Inflammatory macrophage treated with lipopolysaccharide for 1 hour (primary cell): ENCODE results near the gene RAB14.
"Not testable (repeated sequence)": the region's sequence is repeated elsewhere in the genome, so short reads cannot be mapped to it uniquely, and the experiment has no call there.

Experiments
- DNase-seq, 2 donors: peaks; one replicate each; pipeline ENCODE4 v3.0.0-alpha.2; 2020 to 2022

The RAB14 gene

GRCh38 chr9:121189006-121189405 lies 12.7 kb downstream of the RAB14 start:
- DNase-seq: no peak

- DNase-seq: no peak
These were observed 13.9 kb downstream of the RAB14 start for GRCh38 chr9:121187636-121188305.

DNA sequence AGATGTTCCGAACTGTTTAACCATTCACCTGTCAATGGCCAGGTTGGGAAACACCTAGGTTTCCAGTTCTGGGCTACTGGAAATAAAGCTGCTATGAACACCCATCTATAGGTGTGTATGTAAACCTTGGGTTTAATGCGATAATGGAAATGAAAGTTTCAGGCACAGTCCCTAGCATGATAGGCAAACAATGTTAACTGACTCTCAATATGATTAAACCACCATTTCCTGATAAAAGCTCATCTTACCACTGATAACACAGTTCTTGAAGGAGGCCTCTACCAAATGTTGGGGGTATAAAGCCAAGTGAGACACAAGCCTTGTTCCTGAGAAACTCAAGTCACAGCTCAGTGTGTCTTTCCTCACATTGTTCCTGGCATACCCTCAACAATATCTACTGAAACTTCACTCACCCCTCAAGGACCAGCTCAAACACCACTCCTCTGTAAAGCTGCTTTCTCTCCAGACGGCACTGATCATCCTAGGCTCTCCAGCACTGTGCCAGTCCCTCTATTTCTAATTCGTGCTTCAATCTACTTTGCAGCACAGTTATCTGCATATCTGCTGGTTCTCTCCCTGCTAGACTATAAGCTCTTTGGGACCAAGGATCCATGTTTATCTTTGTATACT lies 15.8 kb downstream of the RAB14 start:
- DNase-seq: no peak

DNA sequence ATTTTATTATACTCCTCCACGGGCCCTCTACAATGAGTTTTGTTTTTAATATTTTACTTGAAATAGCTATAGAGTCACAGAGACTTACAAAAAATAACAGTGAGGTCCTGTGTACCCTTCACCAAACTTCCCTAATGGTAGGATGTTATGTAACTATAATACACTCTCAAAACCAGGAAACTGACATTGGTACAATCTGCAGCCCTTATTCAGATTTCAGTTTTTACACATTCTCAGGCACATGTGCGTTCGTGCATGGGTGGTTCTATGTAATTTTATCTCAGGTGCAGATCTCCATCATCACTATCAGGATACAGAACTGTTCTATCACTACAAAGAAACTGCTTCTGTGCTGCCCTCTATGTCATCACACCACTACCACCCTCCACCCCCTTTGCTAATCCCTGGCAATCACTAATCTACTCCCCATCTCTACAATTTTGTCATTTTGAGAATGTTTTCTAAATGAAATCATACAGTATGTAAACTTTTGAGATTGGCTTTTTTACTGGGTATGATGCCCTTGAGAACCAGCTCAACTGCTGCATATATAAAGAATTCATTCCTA lies 16.4 kb downstream of the RAB14 start:
- no peak for DNase-seq

- no peak for DNase-seq
These were observed 17.2 kb downstream of the RAB14 start for GRCh38 chr9:121184463-121184862.

DNA sequence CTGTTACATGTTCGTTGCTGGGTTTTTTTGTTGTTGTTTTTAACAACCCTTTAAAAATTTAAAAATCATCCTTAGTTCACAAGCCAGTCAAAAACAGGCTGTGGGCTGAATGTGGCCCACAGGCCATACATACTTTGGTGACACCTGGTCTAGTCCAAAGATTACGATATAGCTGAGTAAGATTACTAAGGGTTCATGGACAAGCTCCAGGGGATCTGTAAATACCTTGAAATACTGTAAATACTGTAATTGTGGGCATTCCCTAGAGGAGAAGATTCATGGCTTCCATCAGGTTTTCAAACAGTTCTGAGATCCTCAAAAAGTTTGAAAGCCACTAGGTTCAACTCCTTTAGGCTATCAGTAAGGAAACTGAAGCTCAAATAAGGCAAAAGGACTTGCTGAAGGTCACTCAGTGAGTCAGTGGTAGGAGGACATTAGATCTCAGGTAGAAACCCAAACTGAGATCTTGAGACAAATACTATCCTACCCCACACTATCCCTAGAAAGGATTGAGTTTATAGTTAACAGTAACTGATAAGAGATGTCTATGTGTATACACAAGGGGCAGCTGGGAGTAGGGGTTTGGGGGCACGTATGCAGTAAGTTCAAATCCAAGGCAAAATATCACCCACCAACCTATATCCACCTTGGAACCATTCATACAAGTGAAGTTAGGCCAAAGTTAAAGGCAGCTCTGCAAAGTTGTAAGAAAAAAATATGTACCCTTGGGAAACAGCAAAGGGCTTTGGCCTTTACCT lies 17.8 kb downstream of the RAB14 start:
- no peak for DNase-seq

DNA sequence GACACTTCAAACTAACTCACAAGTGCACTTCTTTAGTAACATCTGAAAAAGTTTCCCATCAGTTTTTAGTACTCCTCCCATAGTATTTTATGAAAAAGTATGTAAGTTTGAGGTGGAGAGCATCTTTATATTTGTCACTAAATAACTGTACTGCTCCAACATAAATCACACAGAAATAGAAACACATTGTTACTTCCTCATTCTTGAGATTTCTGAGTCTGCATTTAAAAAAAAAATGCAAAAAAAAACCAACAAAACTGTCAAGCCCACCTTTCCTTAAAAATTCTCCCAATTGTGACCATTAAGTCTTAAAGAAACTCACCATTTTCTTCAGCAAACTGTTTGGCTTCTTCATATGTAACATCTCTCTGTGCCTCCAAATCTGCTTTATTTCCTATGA lies 18.7 kb downstream of the RAB14 start:
- no peak for DNase-seq

DNA sequence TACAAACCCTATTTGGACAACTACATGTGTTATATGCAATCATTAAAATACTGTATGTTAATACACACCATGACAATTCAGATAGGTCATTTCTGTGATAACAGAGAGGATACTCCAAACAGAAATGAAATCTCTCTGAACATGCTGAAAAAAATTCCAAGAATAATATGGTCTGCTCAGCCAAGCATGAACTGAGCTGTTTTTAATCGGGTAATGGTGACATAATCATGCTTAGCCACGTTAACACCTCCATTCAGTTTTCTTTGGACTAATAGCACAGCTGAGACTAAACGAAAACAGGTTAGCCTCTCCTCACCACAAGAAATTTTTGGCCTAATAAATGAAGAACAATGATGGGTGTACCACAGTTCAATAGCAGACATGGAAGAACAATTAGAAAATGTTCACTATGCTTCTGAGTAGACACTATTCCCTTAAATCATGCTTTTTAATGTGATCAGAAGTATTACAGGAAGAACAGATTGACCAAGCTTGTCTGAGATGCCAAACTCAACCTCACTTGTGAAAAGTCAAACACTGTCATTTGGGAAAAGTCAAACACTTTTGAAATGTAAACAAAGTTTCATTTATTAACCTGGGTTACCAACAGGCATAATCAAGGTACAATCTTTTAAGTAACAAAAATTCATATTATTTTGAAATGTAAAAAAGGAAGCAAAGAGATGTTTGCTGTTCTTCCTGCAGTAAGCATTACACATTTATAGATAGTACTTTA lies 19.4 kb downstream of the RAB14 start:
- no peak for DNase-seq

DNA sequence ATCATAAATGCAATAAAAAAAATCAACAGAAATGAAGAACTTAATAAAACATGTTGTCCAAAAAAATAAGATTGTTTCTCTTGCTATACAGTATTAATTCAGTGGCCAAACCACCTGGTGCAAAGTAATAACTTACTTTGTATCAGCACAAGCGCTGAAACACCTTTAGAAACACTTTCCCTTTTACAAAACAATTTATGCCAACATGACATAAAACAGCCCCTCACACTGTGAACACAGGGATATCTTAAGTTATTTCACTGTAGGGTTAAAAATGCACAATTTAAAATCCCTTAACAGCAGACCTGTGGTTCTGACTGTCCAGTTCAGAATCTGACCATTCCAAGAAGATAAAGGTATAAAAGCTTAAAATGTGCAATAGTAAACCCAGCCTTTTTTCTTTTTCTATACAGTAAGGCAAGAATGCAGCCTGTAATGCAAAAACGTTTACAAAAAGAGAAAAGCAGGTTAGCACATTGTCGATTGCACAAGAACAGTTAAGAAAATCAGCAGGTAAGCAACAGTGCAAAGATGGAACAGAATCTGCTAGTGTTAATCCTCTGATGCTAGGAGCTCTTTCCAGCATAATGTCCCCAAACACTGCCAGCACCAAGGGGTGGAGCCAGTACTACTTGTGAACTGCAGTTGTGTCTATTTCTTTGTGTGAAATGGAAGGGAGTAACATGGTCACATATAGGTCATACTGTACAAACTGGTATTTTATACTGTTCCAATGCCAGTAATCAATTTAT lies 21.6 kb downstream of the RAB14 start:
- no peak for DNase-seq

- DNase-seq: not testable (repeated sequence)
These were observed 22.3 kb downstream of the RAB14 start for GRCh38 chr9:121179373-121179721.

DNA sequence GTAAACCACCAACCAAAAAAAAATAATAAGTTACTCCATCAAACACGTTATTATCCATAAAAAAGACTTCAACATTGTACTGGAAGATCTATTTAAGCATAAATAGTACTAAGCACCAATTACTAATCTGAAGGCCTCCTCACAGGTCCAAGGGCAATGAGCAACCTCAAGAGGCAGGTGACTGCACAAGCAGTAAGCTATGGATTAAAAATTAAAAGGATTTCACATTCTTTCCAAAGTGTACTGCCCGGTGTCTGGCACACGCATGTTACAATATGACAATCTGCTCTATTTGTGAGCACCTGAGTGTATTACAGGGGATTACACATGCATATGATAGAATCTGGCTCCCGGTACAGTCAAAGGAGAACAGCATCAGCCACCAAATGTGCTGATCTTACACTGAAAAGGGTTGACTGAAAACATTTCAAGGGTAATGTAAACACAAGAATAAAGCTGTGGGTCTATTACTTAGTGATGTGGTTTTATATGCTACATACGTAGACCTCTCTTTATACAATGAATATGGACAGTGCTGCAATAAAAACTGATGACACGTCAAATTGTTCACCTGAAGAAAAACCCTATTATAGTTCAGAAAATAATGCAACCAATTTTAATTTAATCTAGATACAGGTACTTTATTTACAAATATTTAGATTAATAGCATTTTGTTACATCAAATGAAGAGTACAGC lies 22.8 kb downstream of the RAB14 start:
- no peak for DNase-seq

GRCh38 chr9:121173501-121173900 lies 28.2 kb downstream of the RAB14 start:
- no peak for DNase-seq

GRCh38 chr9:121172726-121173487 lies 28.8 kb downstream of the RAB14 start:
- DNase-seq: no peak

- DNase-seq: no peak
These were observed 30.4 kb downstream of the RAB14 start for GRCh38 chr9:121171236-121171635.

DNA sequence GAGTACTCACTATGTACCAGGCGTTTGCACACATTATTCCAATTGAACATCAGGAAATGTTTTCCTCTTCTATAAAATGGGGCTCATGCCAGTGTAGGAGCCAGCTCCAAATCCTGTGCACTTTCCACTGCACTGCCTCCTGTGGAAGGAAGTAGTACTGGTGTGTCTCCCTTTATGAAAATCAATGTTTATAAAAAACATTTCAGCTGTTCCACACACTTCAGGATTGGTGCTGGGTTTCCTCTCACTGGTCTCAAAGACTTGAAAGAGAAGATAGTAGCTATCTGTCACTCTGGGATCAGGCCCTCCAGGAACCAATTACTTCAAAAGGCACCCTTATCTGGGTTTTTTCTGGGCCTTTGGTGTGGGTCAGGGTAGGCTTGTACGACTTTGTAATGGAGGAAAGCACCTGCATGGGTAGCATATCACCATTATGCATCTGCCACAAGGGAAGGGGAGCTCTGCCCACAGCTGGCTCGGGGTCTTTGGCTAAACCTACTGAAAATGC lies 32.5 kb downstream of the RAB14 start:
- peak in 1 of 2 donors; percentile 15 for DNase-seq

GRCh38 chr9:121168052-121168451 lies 33.6 kb downstream of the RAB14 start:
- DNase-seq: no peak

DNA sequence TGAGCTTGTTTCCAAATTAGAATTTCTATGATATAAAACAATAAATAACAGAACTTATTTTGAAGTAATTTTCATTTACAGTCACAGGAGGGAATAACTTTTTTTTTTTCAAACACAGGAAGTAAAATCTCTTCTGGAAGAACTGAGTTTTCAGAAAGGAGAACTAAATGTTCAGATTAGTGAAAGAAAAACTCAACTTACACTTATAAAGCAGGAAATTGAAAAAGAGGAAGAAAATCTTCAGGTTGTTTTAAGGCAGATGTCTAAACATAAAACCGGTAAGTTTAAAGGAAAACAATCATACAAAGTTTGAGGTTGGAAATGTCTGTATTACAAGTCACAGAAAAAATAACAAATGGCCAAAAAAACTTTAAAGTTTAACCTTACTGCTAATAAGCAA lies 41.6 kb downstream of the RAB14 start:
- DNase-seq: peak; percentile 37 to 51

GRCh38 chr9:121157939-121158338 lies 43.7 kb downstream of the RAB14 start:
- no peak for DNase-seq

DNA sequence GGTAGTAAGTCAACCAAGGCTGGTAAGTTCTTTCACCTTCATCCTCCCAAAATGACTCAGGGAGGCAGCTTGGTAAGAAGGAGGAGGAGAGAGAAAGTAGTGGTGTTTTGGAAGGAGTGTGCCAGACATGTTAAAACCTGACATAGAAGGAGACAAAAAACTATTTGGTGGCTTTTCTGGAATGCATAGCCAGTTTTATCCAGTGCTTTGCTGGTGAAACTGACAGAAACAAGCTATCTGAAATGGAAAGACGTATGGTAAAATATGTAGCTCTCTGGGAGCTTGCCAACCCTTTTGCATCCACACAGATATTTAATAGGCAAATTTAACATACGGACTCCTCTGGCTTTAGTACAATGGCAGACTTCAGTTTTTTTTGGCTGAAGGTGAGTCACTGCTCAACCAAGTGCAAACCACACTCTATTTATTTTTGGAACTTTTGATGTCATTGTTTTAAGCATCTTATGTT lies 45.4 kb downstream of the RAB14 start:
- no peak for DNase-seq

GRCh38 chr9:121154782-121155181 lies 46.9 kb downstream of the RAB14 start:
- no peak for DNase-seq

DNA sequence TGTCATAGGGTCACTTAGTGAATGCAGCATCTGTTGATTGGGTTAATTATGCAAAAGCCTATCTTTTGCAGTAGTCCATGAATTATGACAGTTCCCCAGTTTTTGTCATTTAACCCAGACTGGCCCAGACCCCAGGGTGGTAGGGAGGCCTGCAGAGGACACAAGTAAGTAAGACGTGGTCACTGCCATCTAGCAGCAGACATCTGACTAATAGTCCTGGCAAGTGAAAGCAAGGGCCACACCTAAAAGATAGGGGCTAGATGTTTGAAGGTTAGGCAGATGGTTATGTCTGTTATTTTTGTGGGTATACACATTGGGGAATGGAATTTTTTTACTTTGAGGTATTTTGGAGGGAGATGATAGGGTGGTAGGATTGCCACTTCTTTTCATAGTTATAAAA lies 48.0 kb downstream of the RAB14 start:
- no peak for DNase-seq
